SK-N-SH treated with all-trans-retinoic acid at 6 μM for 48 hours (cell line): ENCODE measurements around the gene OR10P1.

ENCODE experiments used
- ISL1 ChIP-seq: fragments of 250-450 bp; sonication (Bioruptor Pico); IDR thresholded peaks from 2 replicates; pipeline ENCODE4 v2.1.2; 2022; ENCODE audit warnings: mild to moderate bottlenecking, moderate library complexity
- PATZ1 ChIP-seq: fragments of 250-450 bp; sonication (Bioruptor Pico); IDR thresholded peaks from 2 replicates; pipeline ENCODE4 v1.8.0; 2020; ENCODE audit warnings: mild to moderate bottlenecking, moderate library complexity, borderline replicate concordance
- RARB ChIP-seq: fragments of 250-450 bp; sonication (Bioruptor Pico); IDR thresholded peaks from 2 replicates; pipeline ENCODE4 v1.8.0; 2021; ENCODE audit warnings: mild to moderate bottlenecking, moderate library complexity
- ZFP30 ChIP-seq: fragments of 450-650 bp; formaldehyde crosslinking; IDR thresholded peaks from 2 replicates; pipeline ENCODE4 v1.5.0; 2022; ENCODE audit warnings: mild to moderate bottlenecking, moderate library complexity
- ZNF8 ChIP-seq: fragments of 450-650 bp; formaldehyde crosslinking; IDR thresholded peaks from 2 replicates; pipeline ENCODE4 v1.5.0; 2020; ENCODE audit warnings: mild to moderate bottlenecking, moderate library complexity

GRCh38 chr12:55675666-55676065 lies 39.0 kb downstream of the OR10P1 start:
- TF ChIP-seq ISL1 (CRISPR knock-in tag): no peak
- TF ChIP-seq PATZ1 (CRISPR knock-in tag): no peak
- TF ChIP-seq ZFP30 (CRISPR knock-in tag): no peak
- no peak for TF ChIP-seq ZNF8
- no peak for TF ChIP-seq RARB (CRISPR knock-in tag)
